HG03520 (cell line): ENCODE measurements around the gene CCDC93.
"Not testable (repeated sequence)": the region's sequence is repeated elsewhere in the genome, so short reads cannot be mapped to it uniquely, and the experiment has no call there.

Source experiments
- ATAC-seq: cut with Tn5 transposase; IDR thresholded peaks from one replicate; pipeline ENCODE4 v1.9.1; 2021; ENCODE audit warnings: mild to moderate bottlenecking, moderate library complexity; ENCODE audit not compliant: unreplicated experiment

The CCDC93 gene

DNA sequence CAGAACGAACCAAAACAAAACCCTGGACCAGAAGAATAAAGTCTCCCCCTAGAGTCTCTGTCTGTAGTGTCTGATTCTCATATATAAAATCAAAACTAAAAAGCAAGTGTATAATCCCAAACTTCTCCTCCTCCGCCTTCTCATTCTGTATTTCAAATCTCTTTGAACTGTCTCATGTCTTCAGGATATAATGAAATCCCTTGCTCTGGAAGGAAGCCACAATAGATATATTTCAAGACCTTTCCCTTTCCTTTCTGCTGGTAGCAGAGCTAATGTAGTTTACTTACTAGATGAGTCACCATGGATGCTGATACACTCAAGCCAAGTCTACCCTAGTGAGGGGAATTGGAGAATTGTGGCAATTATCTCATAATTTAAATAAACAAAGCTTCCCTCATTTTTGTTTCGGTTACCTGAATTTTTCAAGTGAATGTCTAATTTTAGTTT, 33.5 kb upstream of the CCDC93 start:
- no peak for ATAC-seq

DNA sequence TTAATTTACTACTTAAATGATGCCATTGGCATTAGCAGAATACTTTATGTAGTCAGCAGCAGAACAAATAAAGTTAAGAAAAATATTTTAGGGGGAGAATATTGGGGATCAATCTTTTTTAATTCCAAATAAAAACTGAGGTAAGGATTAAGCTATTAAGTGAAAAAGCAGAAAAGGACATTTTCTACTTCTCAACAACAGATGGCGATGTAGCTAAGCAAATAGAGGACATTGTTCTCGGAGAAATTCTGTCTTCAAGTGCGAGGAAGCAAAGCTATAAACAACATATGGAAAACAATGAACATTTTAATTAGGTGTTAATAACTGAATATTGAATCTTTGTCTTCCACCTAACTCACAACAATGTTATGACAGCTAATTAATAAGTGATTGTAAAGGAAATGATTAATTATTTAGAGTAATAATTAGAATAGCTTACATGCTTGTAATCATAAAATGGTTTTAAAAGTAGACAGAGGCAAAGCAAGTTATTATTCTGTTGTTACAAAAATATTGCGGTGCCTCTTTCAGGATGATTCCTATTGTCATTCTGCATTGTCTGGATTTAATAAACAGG, 32.9 kb upstream of the CCDC93 start:
- no peak for ATAC-seq

DNA sequence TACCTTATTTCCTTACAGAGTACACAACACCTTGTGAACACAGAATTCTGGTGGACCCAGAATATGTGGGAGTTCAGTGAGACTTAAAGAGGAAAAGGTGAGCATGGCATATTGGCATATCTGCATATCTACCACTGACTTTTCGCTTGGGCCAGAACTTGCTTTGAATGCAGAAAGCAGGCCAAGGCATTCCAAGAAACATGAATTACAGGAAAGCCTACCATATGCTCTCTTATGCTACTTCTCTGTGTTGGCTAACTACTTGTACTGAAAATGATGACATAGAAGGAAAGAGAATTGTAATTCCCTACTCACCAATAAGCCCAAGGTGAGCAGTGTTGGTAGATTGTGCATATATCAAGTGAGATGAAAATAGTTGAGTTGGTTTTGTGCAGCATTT, 31.4 kb upstream of the CCDC93 start:
- no peak for ATAC-seq

- ATAC-seq = no peak
Observed at GRCh38 chr2:118044854-118045253, 31.0 kb upstream of the CCDC93 start.

- ATAC-seq = no peak
Observed at GRCh38 chr2:118044103-118044716, 30.3 kb upstream of the CCDC93 start.

DNA sequence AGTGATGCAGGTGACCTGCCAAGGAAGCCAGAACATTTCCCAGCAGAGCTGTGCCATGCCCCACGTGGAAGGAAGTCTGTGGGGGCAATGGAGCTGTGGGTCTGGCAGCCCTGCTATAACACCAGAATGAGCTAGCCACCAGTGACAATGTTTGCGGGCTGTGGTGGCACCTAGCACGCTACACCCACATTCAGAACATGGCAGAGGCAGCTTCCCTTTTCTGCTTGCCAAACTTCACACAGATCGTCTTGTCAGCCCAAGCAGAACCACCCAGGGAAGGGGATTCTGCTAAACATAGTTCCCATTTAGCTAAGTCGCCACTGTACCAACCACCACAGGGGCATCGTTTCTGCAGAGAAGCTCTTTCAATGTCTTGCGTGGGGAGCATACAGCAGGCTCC, 27.0 kb upstream of the CCDC93 start:
- ATAC-seq = no peak

GRCh38 chr2:118032169-118033013, 18.5 kb upstream of the CCDC93 start:
- ATAC-seq = peak; percentile 97

- ATAC-seq = no peak
Observed at GRCh38 chr2:118031566-118031965, 17.7 kb upstream of the CCDC93 start.

- no peak for ATAC-seq
Observed at GRCh38 chr2:118029025-118029424, 15.2 kb upstream of the CCDC93 start.

DNA sequence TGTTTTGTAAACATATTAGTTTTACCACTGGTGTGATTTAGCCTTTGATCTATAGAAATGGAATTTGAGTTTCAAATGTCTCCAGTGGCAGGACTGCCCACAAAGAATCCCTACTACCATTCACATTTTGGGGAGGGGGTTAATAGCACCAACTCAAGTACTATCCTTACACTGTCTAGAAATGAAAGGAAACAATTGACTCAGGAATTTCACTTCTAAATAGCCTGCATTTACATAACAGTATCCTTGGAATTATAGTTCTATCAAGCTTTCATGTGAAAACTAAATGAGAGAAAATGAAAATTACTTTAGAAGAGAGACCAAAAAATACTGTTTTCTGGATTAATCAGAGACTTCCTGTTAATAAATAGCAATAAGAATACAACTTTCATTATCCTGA, 7.5 kb upstream of the CCDC93 start:
- ATAC-seq = no peak

- ATAC-seq = no peak
Observed at GRCh38 chr2:118019821-118020220, 6.0 kb upstream of the CCDC93 start.

GRCh38 chr2:118016911-118017310, 3.0 kb upstream of the CCDC93 start:
- no peak for ATAC-seq

GRCh38 chr2:118015761-118016160, 1.9 kb upstream of the CCDC93 start:
- ATAC-seq = not testable (repeated sequence)

DNA sequence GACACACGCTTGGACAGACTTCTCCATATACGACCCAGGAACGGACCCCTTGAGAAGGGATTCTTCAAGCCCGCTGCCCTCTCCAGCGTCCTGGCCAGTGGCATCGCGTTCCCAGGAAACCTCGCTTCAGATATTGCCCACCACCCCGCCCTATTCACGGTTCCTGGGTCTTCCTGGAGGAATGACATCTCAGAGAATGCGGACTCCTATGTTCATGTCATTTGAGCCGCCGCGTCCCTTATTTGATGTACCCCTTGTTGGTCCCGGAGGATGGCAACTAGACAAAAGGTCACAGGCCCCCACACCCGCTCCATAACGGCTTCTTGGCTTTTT, 588 bp upstream of the CCDC93 start:
- ATAC-seq = no peak

DNA sequence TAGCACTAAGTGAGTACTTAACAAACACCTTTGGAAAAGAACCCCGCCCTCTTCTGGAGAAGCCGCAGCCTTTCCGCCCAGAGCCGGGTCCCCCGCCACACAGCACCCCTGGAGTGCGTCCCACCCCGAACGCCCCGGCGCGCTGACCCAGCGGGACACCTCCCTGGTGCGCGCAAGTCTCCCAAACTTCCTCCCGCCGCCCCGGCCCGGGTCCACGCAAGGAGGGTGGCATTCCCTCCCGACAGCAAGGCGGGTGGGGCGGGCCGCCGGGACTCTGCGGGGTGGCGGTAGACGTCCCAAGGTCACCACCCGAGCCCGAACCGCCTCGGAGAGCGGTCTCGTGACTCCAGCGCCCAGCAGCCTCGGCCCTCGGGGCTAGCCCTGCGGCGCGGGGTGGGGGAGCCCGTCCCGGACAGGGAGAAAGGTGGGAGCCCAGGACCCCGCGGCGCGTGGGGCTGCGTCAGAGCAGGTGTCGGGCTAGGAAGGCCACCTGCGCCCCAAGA, 598 bp downstream of the CCDC93 start:
- peak; percentile 26 for ATAC-seq

GRCh38 chr2:118012778-118013177, 1.1 kb downstream of the CCDC93 start:
- no peak for ATAC-seq

GRCh38 chr2:118010473-118010872, 3.4 kb downstream of the CCDC93 start:
- no peak for ATAC-seq

DNA sequence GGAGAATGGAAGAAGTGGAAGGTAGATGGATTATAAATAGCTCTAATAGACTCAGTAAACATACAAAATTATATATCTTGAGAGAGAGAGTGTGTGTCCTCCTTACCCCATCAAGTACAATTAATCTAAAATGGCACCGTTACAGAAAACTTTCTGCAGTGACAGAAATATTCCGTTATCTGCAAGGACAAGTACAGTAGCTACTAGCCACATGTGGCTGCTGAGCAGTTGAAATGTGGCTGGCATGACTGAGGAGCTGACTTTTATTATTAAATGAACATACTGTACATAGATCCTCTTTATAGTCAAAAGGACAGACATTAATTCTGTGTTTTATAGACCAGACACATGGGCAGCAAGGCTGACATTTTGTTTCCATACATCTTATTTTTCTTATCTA, 7.0 kb downstream of the CCDC93 start:
- no peak for ATAC-seq

- no peak for ATAC-seq
Observed at GRCh38 chr2:118006326-118006725, 7.5 kb downstream of the CCDC93 start.

DNA sequence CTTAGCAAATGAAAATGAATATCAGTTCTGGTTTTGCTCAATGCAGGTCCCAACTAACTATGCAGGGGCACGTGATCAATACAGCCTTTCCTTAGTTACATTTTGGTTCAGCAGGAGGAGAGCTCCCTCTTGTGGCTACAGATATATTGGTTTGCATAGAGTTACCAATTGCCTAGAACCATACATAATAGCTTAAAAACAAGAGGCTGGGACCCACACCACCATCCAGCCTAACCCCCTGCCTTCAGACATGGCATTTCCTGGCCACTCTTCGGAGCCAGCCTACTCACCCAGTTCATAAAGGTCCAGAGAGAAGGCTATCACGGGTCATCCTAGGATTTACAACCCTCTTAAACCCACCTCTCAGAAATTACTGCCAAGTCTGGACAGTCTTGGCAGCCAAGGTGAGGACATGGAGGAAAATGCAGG, 10.5 kb downstream of the CCDC93 start:
- ATAC-seq = peak; percentile 99

- no peak for ATAC-seq
Observed at GRCh38 chr2:118000041-118000440, 13.8 kb downstream of the CCDC93 start.

DNA sequence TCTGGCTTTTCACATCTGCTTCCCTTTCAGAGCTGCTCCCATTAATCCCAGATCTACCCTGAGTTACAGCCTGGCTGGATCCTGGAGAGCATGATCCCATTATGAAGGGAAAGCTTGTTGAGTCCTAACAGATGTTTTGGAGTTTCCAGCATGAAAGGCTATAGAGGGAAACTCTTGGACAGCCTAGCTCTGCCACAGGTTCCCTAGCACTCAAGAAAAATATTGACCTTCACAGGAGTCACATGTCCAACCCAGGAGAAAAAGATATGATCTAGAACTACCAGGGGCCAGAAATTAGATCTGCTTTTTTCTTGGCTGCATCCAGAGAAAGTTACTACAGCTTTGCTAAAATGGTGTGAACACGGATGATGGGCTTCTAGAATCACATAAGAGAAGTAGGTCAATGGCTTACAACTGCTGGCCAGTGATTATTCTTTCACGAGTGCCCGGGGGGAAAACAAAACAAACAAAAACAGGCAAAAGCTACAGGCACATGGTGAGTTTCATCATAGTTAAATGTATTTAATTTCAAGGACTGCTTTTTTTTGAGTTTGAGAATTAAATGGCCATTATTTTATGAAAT, 15.9 kb downstream of the CCDC93 start:
- no peak for ATAC-seq
